ENCODE measurements around the gene NEURL3.

NEURL3 gene

GRCh38 chr2:96522304-96523203 is 17.4 kb upstream of the NEURL3 start:
- DNase-seq (ENCODE audit: low spot score) = no peak
- ChIA-PET POLR2A (ENCODE audit: low non-redundant PET) (no interaction called here), CTCF (interaction anchor here (0.7 kb wide), 1 partner anchor 89 kb away, joined by 4 read pairs; no protein-coding TSS in a partner anchor)
- no peak overlapping the region for H3K27ac ChIP-seq
- no peak for TF ChIP-seq CTCF (conservative IDR thresholded peaks at IDR 0.05; ENCODE audit: low read depth)

GRCh38 chr2:96521219-96521618 is 16.1 kb upstream of the NEURL3 start:
- no peak overlapping the region for H3K27ac ChIP-seq
- ChIA-PET CTCF (interaction anchor here (0.6 kb wide), 1 partner anchor 162 kb away, joined by 3 read pairs; no protein-coding TSS in a partner anchor), POLR2A (ENCODE audit: low non-redundant PET) (no interaction called here)
- TF ChIP-seq CTCF (conservative IDR thresholded peaks at IDR 0.05; ENCODE audit: low read depth) = no peak
- DNase-seq (ENCODE audit: low spot score) = no peak

GRCh38 chr2:96520697-96521096 is 15.5 kb upstream of the NEURL3 start:
- POLR2A ChIA-PET (ENCODE audit: low non-redundant PET) = no interaction called here
- DNase-seq (ENCODE audit: low spot score) = no peak
- no peak overlapping the region for H3K27ac ChIP-seq
- CTCF ChIA-PET = interaction anchor here (0.6 kb wide), 1 partner anchor 162 kb away, joined by 3 read pairs; no protein-coding TSS in a partner anchor
- TF ChIP-seq CTCF (conservative IDR thresholded peaks at IDR 0.05; ENCODE audit: low read depth) = no peak

GRCh38 chr2:96520231-96520630 is 15.1 kb upstream of the NEURL3 start:
- no peak for DNase-seq (ENCODE audit: low spot score)
- CTCF ChIA-PET = interaction anchor here (0.7 kb wide), 1 partner anchor 200 kb away, joined by 3 read pairs; no protein-coding TSS in a partner anchor
- no peak for TF ChIP-seq CTCF (conservative IDR thresholded peaks at IDR 0.05; ENCODE audit: low read depth)
- POLR2A ChIA-PET (ENCODE audit: low non-redundant PET) = no interaction called here
- H3K27ac ChIP-seq = no peak overlapping the region

GRCh38 chr2:96517079-96517478 is 11.9 kb upstream of the NEURL3 start:
- H3K27ac ChIP-seq = no peak overlapping the region
- CTCF ChIA-PET = interaction anchor here (1.2 kb wide), 1 partner anchor 36 kb away, joined by 4 read pairs; no protein-coding TSS in a partner anchor
- no peak for DNase-seq (ENCODE audit: low spot score)
- POLR2A ChIA-PET (ENCODE audit: low non-redundant PET) = no interaction called here
- no peak for TF ChIP-seq CTCF (conservative IDR thresholded peaks at IDR 0.05; ENCODE audit: low read depth)

- no peak for TF ChIP-seq CTCF (conservative IDR thresholded peaks at IDR 0.05; ENCODE audit: low read depth)
- H3K27ac ChIP-seq = peak overlapping the region; percentile 12; the same call in 1 of the 2 replicates
- peak; percentile 62 for DNase-seq (ENCODE audit: low spot score)
- ChIA-PET CTCF (interaction anchor here (1.4 to 2.9 kb wide), 2 partner anchors 40 to 107 kb away, joined by 6 to 13 read pairs; no protein-coding TSS in a partner anchor), POLR2A (ENCODE audit: low non-redundant PET) (no interaction called here)
Measured at GRCh38 chr2:96514521-96514920, 9.4 kb upstream of the NEURL3 start.
